GM21529 (cell line): ENCODE results near the gene RHO.
A peak's percentile ranks its signal among the peaks of the same experiment; 100 is the strongest.
"Not testable (repeated sequence)": the region's sequence is repeated elsewhere in the genome, so short reads cannot be mapped to it uniquely, and the experiment has no call there.

ENCODE experiments used
- ATAC-seq: cut with Tn5 transposase; IDR thresholded peaks from one replicate; pipeline ENCODE4 v1.9.1; 2021; ENCODE audit not compliant: unreplicated experiment

RHO gene

DNA sequence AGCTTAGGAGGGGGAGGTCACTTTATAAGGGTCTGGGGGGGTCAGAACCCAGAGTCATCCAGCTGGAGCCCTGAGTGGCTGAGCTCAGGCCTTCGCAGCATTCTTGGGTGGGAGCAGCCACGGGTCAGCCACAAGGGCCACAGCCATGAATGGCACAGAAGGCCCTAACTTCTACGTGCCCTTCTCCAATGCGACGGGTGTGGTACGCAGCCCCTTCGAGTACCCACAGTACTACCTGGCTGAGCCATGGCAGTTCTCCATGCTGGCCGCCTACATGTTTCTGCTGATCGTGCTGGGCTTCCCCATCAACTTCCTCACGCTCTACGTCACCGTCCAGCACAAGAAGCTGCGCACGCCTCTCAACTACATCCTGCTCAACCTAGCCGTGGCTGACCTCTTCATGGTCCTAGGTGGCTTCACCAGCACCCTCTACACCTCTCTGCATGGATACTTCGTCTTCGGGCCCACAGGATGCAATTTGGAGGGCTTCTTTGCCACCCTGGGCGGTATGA, at the start of gene RHO:
TSS of gene RHO (plus strand) at position 51 of the 512 bp plus-strand sequence. CDS start at position 146, 95 bp downstream.
- no peak for ATAC-seq

GRCh38 chr3:129481225-129481765, 47.1 kb upstream of the RHO start:
- not testable (repeated sequence) for ATAC-seq

DNA sequence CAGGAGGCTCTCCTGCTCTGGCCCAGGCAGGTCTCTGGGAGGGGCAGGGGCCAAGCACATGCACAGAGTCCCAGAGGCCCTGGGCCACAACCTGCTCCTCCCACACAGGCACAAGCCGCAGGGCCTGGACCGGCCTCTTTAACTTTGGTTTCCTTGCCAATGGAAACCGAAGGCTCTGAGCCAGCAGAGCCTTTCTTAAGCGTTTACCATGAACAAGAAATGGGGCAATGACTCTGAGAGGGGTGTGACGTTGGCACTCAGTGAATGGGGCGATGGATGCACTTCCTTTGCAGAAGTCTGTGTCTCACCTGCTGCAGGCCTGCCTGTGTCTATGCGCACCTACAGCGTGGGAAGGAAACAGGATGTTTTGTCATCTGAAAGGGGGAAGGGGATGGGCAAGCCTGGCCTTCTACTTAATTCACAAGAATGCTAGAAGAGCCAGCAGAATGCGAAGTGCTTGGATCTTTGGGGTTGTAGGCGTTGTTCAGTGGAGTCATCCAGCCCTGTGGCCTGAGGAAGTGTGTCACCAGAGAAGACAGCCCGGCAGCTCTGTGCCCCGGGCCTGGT, 46.6 kb upstream of the RHO start:
- no peak for ATAC-seq

GRCh38 chr3:129482721-129483120, 45.7 kb upstream of the RHO start:
- ATAC-seq: no peak

- no peak for ATAC-seq
Measured at GRCh38 chr3:129483870-129484269, 44.6 kb upstream of the RHO start.

GRCh38 chr3:129485146-129485545, 43.3 kb upstream of the RHO start:
- ATAC-seq: not testable (repeated sequence)

- no peak for ATAC-seq
Measured at GRCh38 chr3:129485721-129486663, 42.4 kb upstream of the RHO start.

GRCh38 chr3:129486664-129487035, 41.8 kb upstream of the RHO start:
- no peak for ATAC-seq

- no peak for ATAC-seq
Measured at GRCh38 chr3:129487183-129487867, 41.1 kb upstream of the RHO start.

- not testable (repeated sequence) for ATAC-seq
Measured at GRCh38 chr3:129487868-129488335, 40.5 kb upstream of the RHO start.

DNA sequence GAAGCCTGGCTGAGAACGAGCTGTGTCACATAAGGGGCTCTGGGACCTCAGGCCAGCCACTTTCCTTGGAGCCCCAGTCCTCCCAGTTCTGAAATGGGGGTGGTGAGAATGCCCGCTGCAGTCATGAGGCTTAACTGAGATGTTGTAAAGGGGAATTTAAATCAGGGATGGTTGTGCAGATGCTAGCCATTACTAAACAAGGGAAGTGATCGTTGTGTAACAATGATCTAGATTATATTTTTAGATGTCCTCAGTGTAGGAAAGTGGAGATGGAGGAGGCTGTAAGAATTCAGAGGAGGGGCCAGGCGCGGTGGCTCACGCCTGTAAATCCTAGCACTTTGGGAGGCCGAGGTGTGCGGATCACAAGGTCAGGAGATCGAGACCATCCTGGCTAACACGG, 39.2 kb upstream of the RHO start:
- not testable (repeated sequence) for ATAC-seq

DNA sequence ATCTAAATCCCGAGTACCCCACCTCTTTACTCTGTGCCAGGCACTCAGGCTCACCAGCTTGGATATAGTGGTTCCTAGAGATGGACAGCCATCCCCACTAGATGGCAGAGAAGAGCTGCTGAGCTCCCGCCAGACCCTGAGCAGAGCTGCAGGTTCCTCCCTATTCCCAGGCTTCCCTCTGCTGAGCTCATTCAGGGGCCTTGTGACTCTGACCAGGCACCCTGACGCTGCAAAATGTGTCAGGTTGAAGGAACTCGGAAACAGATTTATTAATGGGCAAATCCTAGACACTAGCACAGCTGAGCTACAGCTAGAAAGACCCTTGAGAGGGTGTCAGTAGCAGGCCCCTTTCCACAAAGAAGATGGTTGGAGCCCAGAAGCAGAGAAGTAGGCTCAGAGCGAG, 38.2 kb upstream of the RHO start:
- peak; percentile 87 for ATAC-seq

GRCh38 chr3:129491077-129491476, 37.4 kb upstream of the RHO start:
- not testable (repeated sequence) for ATAC-seq

DNA sequence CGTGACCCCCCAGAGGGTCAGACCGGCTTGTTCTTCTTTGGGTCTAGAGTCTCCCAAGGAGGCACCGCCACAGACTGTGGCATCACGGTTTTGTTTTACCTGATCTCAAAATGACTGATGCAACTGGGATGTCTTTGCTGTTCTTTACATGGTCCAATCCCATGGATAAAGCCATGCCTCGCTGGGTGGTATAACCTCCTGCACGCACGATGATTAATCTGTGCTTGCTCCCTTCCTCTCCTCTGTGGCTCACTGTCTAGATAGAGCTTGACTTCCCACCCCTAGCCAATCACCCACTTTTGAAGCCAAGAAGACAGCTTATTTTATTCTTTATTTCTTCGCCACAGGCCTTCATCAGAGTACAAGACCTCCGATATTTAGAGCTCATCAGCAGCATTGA, 36.6 kb upstream of the RHO start:
- no peak for ATAC-seq

- no peak for ATAC-seq
Measured at GRCh38 chr3:129492691-129493090, 35.7 kb upstream of the RHO start.

- ATAC-seq: no peak
Measured at GRCh38 chr3:129493206-129493605, 35.2 kb upstream of the RHO start.

GRCh38 chr3:129494499-129494898, 33.9 kb upstream of the RHO start:
- not testable (repeated sequence) for ATAC-seq

DNA sequence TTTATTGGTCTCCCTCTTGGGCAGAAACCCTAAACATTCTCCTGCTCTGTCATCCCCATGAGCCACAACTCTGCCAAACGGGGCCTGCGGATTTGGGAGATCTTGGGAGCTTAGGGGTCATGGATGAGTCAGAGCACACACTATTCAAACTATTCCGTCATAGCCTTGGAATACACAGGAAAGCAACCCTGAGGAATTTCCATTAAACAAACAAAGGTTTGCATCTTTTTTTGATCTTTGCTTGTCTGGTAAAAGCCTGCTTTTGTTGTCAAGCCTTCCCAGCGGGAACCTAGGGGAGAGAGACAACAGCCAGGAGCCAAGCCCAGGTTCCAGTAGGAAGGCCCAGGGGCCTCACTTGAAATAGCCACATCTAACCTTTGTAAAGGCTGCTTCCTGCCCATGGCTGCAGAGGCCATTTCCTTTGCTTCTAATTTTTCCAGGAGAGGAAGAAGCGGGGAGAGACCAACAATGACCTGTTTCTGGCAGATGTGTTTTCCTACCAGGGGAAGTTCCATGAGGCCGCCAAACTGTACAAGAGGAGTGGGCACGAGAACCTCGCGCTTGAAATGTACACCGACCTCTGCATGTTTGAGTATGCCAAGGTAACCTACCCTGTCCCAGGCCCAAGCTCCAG, 33.3 kb upstream of the RHO start:
- ATAC-seq: not testable (repeated sequence)

DNA sequence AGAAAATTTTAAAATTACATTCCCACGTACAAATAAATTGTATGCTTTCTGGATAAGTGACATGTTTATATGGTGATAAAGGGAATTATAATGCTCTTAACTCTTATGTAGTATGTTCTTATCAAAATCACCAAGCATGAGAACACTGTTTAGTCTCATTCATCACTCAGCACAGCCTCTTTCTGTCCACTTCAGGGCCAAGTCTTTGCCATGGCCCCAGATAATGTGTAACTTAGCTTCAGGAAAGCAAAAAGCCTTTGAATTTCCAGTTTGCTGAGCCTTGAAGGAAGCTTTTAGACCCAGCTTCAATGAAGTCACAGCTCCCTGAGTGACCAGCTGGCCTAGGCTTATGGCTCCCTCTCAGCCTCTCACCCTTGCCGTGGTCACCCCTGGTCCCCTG, 30.6 kb upstream of the RHO start:
- ATAC-seq: not testable (repeated sequence)

DNA sequence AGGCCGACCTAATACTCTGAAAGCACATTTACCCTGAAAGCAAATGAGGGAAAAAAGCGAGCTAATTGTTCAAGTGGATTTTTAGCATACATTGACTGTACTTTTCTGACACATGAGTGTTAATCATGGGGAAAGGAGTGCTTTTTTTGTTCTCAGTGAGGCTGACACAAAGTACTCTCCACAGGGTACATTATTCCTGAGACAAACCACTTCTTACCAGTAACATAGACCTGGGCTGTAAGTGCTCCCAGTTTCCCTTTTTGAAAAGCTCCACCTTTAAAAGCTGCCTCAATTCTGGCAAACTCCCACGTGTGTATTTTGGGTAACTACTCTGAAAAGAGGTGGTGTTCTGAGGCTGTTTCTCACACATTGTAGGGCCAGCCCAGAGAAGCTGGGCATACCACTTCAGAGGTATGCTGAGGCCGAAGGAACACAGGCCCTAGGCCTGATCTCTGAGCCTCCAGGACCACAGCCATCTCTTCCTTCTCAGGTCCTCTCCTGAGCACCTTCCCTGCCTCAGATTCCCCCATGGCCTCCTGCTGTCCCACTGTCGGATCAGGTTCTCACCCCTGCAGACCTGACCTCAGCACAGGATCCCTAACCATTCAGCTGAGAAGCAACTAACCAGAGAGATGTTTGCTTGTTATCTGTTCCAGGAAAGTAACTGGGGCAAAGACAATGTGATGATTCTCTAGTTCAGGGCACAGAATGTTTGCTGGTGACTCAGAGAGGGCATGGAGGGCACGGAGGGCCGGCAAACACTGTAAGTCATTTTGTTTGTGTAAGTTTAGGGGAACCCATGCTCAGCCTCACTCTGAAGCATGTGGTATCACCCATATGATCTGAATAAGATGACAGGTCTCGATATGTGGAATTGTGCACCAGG, 29.6 kb upstream of the RHO start:
- ATAC-seq: not testable (repeated sequence)
